Measurements from ENCODE around the gene DNAH1.

DNAH1 gene

DNA sequence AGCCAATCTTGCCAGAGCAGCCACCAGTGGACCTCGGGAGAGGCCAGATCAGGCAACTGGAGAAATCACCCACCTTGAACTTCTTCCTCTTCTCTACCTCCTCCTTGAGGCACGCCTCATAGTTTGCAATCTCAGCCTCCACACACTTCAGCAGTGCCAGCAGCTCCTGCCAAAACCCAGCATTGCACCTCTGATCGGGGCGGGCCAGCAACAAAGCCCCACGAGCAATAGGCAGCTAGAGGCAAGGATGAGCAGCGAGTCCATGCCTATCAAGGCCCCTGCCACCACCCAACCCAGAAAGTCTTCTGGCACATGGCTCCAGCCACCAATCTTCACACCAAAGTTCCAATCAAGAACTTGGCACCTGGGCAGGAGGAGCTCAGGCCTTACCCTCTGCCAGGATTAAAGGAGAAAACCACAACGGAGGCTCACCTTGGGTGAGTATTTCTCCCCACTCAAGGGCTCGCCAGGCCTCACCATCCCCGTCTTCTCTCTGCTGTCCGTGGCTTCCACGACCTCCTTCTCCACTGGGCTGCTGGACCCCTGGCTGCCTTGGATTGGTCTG, 86.7 kb downstream of the DNAH1 start:
- in situ Hi-C loops (cut with MboI; ENCODE audit: low sequenced_read_pairs): no loop called here
- no peak for DNase-seq (ENCODE audit: low spot score in 2 of 2)
- H3K36me3 ChIP-seq (replicated peaks): peaks cover 69% of the 10 kb centered on the region

DNA sequence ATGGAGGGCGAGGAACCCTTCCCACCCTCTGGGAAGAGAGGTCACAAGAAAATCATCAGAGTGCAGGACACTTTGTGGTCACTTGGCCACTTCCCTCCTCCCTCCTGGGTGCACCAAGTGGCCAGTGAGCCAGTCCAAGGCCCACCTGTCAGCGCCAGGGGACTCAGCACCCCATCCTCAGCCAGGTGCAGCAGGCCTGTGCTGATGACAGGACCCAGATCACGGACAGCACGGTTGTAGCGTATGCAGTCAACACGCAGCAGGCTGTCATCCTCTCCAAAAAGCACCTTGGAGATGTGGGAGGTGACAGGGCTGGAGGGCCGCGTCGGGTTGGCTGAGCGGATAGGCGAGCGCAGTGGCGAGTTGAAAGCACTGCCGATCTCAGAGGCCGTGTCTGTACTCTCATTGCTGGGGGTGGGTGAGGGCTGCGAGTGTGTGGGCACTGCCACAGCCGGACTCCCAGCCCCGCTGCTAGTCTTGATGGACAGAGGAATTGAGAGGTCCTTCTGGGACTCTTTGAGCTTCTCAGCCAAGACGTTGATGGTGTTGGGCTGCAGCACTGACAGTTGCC, 87.2 kb downstream of the DNAH1 start:
- no peaks in the 10 kb centered on the region for H3K4me1 ChIP-seq
- H3K4me3 ChIP-seq: no peak overlapping the region
- no peaks in the 10 kb centered on the region for H3K9me3 ChIP-seq
- H3K36me3 ChIP-seq (replicated peaks): peaks cover 72% of the 10 kb centered on the region
- DNase-seq (ENCODE audit: low spot score in 2 of 2): no peak
- in situ Hi-C loops (cut with MboI; ENCODE audit: low sequenced_read_pairs): no loop called here
- no peaks in the 10 kb centered on the region for H3K27me3 ChIP-seq (ENCODE audit: low read depth)

More for the DNA sequence above, 86.7 kb downstream of the DNAH1 start:
- Histone ChIP-seq H3K9me3 (no peaks in the 10 kb centered on the region), H3K4me1 (no peaks in the 10 kb centered on the region), H3K27me3 (ENCODE audit: low read depth) (no peaks in the 10 kb centered on the region), H3K4me3 (no peak overlapping the region)

- no peak overlapping the region for H3K4me3 ChIP-seq
- no peak for DNase-seq (ENCODE audit: low spot score in 2 of 2)
- in situ Hi-C loops (cut with MboI; ENCODE audit: low sequenced_read_pairs): no loop called here
- H3K36me3 ChIP-seq (replicated peaks): peaks cover 72% of the 10 kb centered on the region
- no peaks in the 10 kb centered on the region for H3K9me3 ChIP-seq
- peaks cover 3% of the 10 kb centered on the region for H3K4me1 ChIP-seq
- H3K27me3 ChIP-seq (ENCODE audit: low read depth): no peaks in the 10 kb centered on the region
Measured at GRCh38 chr3:52403955-52404354, 87.8 kb downstream of the DNAH1 start.

- no peak for DNase-seq (ENCODE audit: low spot score in 2 of 2)
- Histone ChIP-seq H3K4me1 (peaks cover 3% of the 10 kb centered on the region), H3K27me3 (ENCODE audit: low read depth) (no peaks in the 10 kb centered on the region), H3K9me3 (no peaks in the 10 kb centered on the region), H3K4me3 (no peak overlapping the region), H3K36me3 (replicated peaks) (peaks cover 72% of the 10 kb centered on the region)
- in situ Hi-C loops (cut with MboI; ENCODE audit: low sequenced_read_pairs): no loop called here
Measured at GRCh38 chr3:52404391-52404790, 88.3 kb downstream of the DNAH1 start.

DNA sequence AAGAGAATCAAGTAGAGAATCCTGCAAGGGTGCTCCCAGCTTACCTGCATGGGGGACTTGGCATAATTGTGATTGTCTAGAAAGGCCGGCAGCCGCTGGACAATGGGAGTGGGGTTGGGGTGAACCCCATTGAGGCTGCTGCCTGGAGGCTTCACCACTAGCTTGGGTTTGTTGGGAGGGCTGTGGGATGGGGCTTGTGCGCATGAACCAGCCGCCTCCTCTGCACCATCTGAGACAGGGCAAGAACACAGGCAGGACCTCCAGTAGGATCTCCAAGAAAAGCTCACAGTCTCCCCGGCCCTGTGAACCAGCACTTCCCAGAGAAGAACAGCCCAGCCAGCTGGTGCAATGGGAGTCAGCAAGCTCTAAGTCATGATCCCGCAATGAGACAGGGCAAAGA, 88.9 kb downstream of the DNAH1 start:
- Histone ChIP-seq H3K4me1 (peaks cover 3% of the 10 kb centered on the region), H3K27me3 (ENCODE audit: low read depth) (no peaks in the 10 kb centered on the region), H3K36me3 (replicated peaks) (peaks cover 72% of the 10 kb centered on the region), H3K4me3 (no peak overlapping the region), H3K9me3 (no peaks in the 10 kb centered on the region)
- no peak for DNase-seq (ENCODE audit: low spot score in 2 of 2)
- in situ Hi-C loops (cut with MboI; ENCODE audit: low sequenced_read_pairs): no loop called here

GRCh38 chr3:52405601-52406110, 89.5 kb downstream of the DNAH1 start:
- Histone ChIP-seq H3K4me1 (peaks cover 3% of the 10 kb centered on the region), H3K9me3 (no peaks in the 10 kb centered on the region), H3K4me3 (no peak overlapping the region), H3K27me3 (ENCODE audit: low read depth) (no peaks in the 10 kb centered on the region), H3K36me3 (replicated peaks) (peaks cover 72% of the 10 kb centered on the region)
- in situ Hi-C loops (cut with MboI; ENCODE audit: low sequenced_read_pairs): no loop called here
- no peak for DNase-seq (ENCODE audit: low spot score in 2 of 2)

DNA sequence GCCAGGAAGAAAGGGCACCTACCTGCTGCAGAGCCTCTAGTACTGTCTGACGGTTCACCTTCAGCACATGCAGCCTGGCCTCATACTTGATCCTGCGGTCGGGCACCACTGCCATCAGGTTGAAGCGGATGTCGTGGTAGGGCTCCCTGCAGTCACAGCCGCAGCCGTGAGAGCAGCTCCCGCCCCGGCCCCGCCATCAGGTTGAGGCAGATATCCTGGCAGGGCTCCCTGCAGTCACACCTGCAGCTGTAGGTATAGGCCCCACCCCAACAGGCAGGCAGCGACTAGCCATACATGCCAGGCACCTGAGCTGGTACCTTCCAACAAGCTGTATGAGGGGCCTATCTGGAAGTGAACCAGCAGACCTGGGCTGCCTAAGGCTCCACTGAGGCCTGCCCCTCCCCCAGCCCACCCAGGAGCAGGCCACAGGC, 90.1 kb downstream of the DNAH1 start:
- H3K9me3 ChIP-seq: no peaks in the 10 kb centered on the region
- in situ Hi-C loops (cut with MboI; ENCODE audit: low sequenced_read_pairs): no loop called here
- H3K4me3 ChIP-seq: no peak overlapping the region
- no peaks in the 10 kb centered on the region for H3K27me3 ChIP-seq (ENCODE audit: low read depth)
- peaks cover 66% of the 10 kb centered on the region for H3K36me3 ChIP-seq (replicated peaks)
- DNase-seq (ENCODE audit: low spot score in 2 of 2): no peak
- H3K4me1 ChIP-seq: peaks cover 3% of the 10 kb centered on the region

- Histone ChIP-seq H3K36me3 (replicated peaks) (peaks cover 59% of the 10 kb centered on the region), H3K4me3 (no peak overlapping the region), H3K4me1 (peaks cover 3% of the 10 kb centered on the region), H3K9me3 (no peaks in the 10 kb centered on the region), H3K27me3 (ENCODE audit: low read depth) (no peaks in the 10 kb centered on the region)
- DNase-seq (ENCODE audit: low spot score in 2 of 2): no peak
- in situ Hi-C loops (cut with MboI; ENCODE audit: low sequenced_read_pairs): no loop called here
Measured at GRCh38 chr3:52406791-52407510, 90.8 kb downstream of the DNAH1 start.

- in situ Hi-C loops (cut with MboI; ENCODE audit: low sequenced_read_pairs): no loop called here
- Histone ChIP-seq H3K4me3 (no peak overlapping the region), H3K36me3 (replicated peaks) (peaks cover 51% of the 10 kb centered on the region), H3K27me3 (ENCODE audit: low read depth) (no peaks in the 10 kb centered on the region), H3K9me3 (no peaks in the 10 kb centered on the region), H3K4me1 (peaks cover 3% of the 10 kb centered on the region)
- no peak for DNase-seq (ENCODE audit: low spot score in 2 of 2)
Measured at GRCh38 chr3:52407779-52408178, 91.7 kb downstream of the DNAH1 start.

DNA sequence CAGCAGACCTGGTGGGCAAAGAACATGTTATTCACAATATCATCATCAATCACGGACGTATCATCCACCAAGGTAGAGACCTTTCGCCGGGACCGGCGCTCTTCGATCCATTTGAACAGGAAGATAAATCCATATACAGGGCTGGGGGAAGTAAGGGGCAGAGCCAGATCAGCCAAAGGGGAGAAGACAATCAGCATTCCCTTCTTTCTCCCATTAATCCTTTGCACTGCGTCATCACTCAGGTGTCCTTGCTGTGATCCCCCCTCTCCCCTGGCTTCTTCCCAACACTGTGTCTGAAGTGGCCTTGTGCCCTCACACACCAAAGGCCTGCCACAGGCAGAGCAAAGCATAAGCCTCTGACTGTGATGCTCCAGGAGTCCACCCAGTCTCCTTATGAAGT, 92.3 kb downstream of the DNAH1 start:
- Histone ChIP-seq H3K4me1 (peaks cover 3% of the 10 kb centered on the region), H3K9me3 (no peaks in the 10 kb centered on the region), H3K36me3 (replicated peaks) (peaks cover 44% of the 10 kb centered on the region), H3K27me3 (ENCODE audit: low read depth) (no peaks in the 10 kb centered on the region), H3K4me3 (no peak overlapping the region; the same call in 1 of the 2 replicates)
- DNase-seq (ENCODE audit: low spot score in 2 of 2): no peak
- in situ Hi-C loops (cut with MboI; ENCODE audit: low sequenced_read_pairs): no loop called here

DNA sequence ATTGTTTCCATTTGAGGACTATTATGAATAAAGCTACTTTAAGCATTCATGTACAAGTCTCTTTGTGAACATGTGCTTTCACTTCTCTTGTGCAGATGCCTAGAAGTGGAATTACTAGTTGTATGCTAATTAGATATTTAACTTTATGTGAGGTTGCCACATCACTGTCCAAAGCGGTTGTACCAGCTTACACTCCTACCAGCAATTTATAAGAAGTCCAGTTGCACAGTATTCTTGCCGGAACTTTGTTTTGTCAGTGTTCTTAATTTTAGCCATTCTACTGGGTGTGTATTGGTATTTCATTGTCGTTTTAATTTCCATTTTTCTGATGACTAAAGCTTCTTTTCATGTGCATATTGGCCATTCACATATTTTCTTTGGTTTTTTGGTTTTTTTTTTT, 99.7 kb downstream of the DNAH1 start:
- Histone ChIP-seq H3K4me3 (no peak overlapping the region), H3K9me3 (no peaks in the 10 kb centered on the region), H3K27me3 (ENCODE audit: low read depth) (no peaks in the 10 kb centered on the region), H3K4me1 (peaks cover 11% of the 10 kb centered on the region), H3K36me3 (replicated peaks) (no peaks in the 10 kb centered on the region)
- in situ Hi-C loops (cut with MboI; ENCODE audit: low sequenced_read_pairs): no loop called here
- peak in 1 of 2 experiments; percentile 74 for DNase-seq (ENCODE audit: low spot score in 2 of 2)

DNA sequence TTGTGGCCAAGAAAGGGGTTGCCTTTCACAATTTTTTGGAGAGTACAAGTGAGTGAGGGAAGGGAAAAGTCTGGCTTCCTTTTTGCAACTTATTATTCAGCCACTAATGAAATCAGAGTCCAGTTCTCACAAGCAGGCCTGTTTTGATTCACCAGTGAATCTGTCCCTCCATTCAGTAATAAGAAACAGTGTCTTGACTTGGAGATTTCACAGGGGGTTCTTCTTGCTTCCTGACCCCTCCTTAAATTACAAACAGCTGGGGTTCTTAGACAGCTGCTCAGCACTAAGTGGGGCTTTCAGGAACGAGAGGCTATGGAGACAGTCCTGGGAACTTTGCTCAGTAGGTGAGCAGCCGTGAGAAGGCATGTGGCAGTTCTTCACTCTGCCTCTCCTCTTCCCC, 104.3 kb downstream of the DNAH1 start:
- Histone ChIP-seq H3K4me1 (peaks cover 16% of the 10 kb centered on the region), H3K27me3 (ENCODE audit: low read depth) (no peaks in the 10 kb centered on the region), H3K4me3 (no peak overlapping the region), H3K36me3 (replicated peaks) (no peaks in the 10 kb centered on the region), H3K9me3 (no peaks in the 10 kb centered on the region)
- no peak for DNase-seq (ENCODE audit: low spot score in 2 of 2)
- in situ Hi-C loops (cut with MboI; ENCODE audit: low sequenced_read_pairs): no loop called here

DNA sequence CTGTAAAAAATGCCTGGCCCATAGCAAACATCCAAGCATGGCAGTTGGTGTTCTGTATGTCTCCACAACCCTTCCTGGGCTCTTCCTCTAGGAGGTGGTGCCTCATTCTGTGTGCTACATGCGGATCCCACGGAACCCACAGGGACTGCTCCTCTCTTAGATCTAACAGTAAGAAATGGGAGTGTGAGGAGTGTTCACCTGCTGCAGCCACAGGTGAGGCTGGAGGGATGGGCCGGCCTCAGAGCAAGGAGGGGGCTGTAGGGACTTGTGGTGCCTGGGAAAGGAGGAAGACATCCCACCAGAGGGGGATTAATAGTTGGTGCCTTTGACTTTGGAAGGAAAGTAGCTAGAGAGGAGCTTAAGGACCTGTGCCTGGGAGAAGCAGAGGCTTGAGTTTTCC, 106.5 kb downstream of the DNAH1 start:
- DNase-seq (ENCODE audit: low spot score in 2 of 2): no peak
- Histone ChIP-seq H3K27me3 (ENCODE audit: low read depth) (no peaks in the 10 kb centered on the region), H3K4me1 (peaks cover 11% of the 10 kb centered on the region), H3K36me3 (replicated peaks) (no peaks in the 10 kb centered on the region), H3K4me3 (no peak overlapping the region), H3K9me3 (no peaks in the 10 kb centered on the region)
- in situ Hi-C loops (cut with MboI; ENCODE audit: low sequenced_read_pairs): no loop called here

- DNase-seq (ENCODE audit: low spot score in 2 of 2): no peak
- Histone ChIP-seq H3K9me3 (no peaks in the 10 kb centered on the region), H3K36me3 (replicated peaks) (no peaks in the 10 kb centered on the region), H3K4me1 (peaks cover 11% of the 10 kb centered on the region), H3K4me3 (no peak overlapping the region), H3K27me3 (ENCODE audit: low read depth) (no peaks in the 10 kb centered on the region)
- in situ Hi-C loops (cut with MboI; ENCODE audit: low sequenced_read_pairs): no loop called here
Measured at GRCh38 chr3:52423173-52423572, 107.1 kb downstream of the DNAH1 start.

All from HAP-1 (cell line).